Measurements from ENCODE around the gene B4GALT2. TPM values are rescaled to one million over a fixed set of nuclear protein-coding genes. Genes with fewer than 3 reads are reported as not detected.

Gene B4GALT2
- total RNA-seq, 4 donors from 2014 or later = 45.3 to 94.5 (median 77.5) TPM

- no peaks in the 10 kb centered on the region for H3K27me3 ChIP-seq
- H3K27ac ChIP-seq (replicated peaks in 1 of 4) = no peak overlapping the region
- H3K9me3 ChIP-seq = no peaks in the 10 kb centered on the region
- intact Hi-C loops (cut with DNase I) = no loop called here
- no peak for TF ChIP-seq EP300 (IDR thresholded peaks at IDR 0.05)
- H3K4me3 ChIP-seq = no peak overlapping the region
- H3K36me3 ChIP-seq = peaks cover 0 to 53% (median 15%) of the 10 kb centered on the region in 4 donors
- WGBS = 77% methylated on average over 5 of the region's 14 CpGs
- DNase-seq (ENCODE audit: extremely low spot score) = no peak
- peaks cover 3 to 10% (median 7%) of the 10 kb centered on the region in 4 donors for H3K4me1 ChIP-seq
These were observed 45.3 kb downstream of the B4GALT2 start for GRCh38 chr1:44024031-44024902.

- Histone ChIP-seq H3K9me3 (no peaks in the 10 kb centered on the region), H3K4me1 (peaks cover 6 to 16% (median 11%) of the 10 kb centered on the region in 4 donors), H3K27ac (replicated peaks in 1 of 4) (no peak overlapping the region), H3K27me3 (no peaks in the 10 kb centered on the region), H3K4me3 (no peak overlapping the region), H3K36me3 (peaks cover 0 to 45% (median 12%) of the 10 kb centered on the region in 4 donors)
- intact Hi-C loops (cut with DNase I) = no loop called here
- no peak for DNase-seq (ENCODE audit: extremely low spot score)
- TF ChIP-seq POLR2A (IDR thresholded peaks at IDR 0.05; ENCODE audit: low read depth) = no peak
- no peak for TF ChIP-seq POLR2AphosphoS5 (IDR thresholded peaks at IDR 0.05)
- TF ChIP-seq CTCF (IDR thresholded peaks at IDR 0.05) = no peak
- no peak for TF ChIP-seq EP300 (IDR thresholded peaks at IDR 0.05)
- 81% methylated on average over 13 of the region's 13 CpGs for WGBS
These were observed 46.0 kb downstream of the B4GALT2 start for GRCh38 chr1:44024903-44025525.

GRCh38 chr1:44025816-44026215 is 46.8 kb downstream of the B4GALT2 start:
- Histone ChIP-seq H3K27me3 (no peaks in the 10 kb centered on the region), H3K27ac (replicated peaks in 1 of 4) (no peak overlapping the region), H3K4me1 (peaks cover 6 to 21% (median 13%) of the 10 kb centered on the region in 4 donors), H3K36me3 (peaks cover 0 to 37% (median 9%) of the 10 kb centered on the region in 4 donors), H3K9me3 (no peaks in the 10 kb centered on the region), H3K4me3 (no peak overlapping the region)
- intact Hi-C loops (cut with DNase I) = no loop called here
- no peak for DNase-seq (ENCODE audit: extremely low spot score)
- WGBS = 71% methylated on average over 3 of the region's 3 CpGs
- TF ChIP-seq EP300 (IDR thresholded peaks at IDR 0.05) = no peak
- no peak for TF ChIP-seq POLR2AphosphoS5 (IDR thresholded peaks at IDR 0.05)
- TF ChIP-seq CTCF (IDR thresholded peaks at IDR 0.05) = no peak
- no peak for TF ChIP-seq POLR2A (IDR thresholded peaks at IDR 0.05; ENCODE audit: low read depth)

GRCh38 chr1:44027320-44027719 is 48.3 kb downstream of the B4GALT2 start:
- 93% methylated on average over 3 of the region's 3 CpGs for WGBS

More at GRCh38 chr1:44027320-44027719, 48.3 kb downstream of the B4GALT2 start:
- H3K27me3 ChIP-seq = no peaks in the 10 kb centered on the region
- no peak overlapping the region for H3K4me3 ChIP-seq
- no peaks in the 10 kb centered on the region for H3K9me3 ChIP-seq
- TF ChIP-seq POLR2A (IDR thresholded peaks at IDR 0.05; ENCODE audit: low read depth) (no peak), CTCF (IDR thresholded peaks at IDR 0.05) (no peak), EP300 (IDR thresholded peaks at IDR 0.05) (no peak), POLR2AphosphoS5 (IDR thresholded peaks at IDR 0.05) (no peak)
- intact Hi-C loops (cut with DNase I) = no loop called here
- H3K27ac ChIP-seq (replicated peaks in 1 of 4) = no peak overlapping the region
- peaks cover 0 to 22% (median 4%) of the 10 kb centered on the region in 4 donors for H3K36me3 ChIP-seq
- H3K4me1 ChIP-seq = peaks cover 6 to 36% (median 28%) of the 10 kb centered on the region in 4 donors
- DNase-seq (ENCODE audit: extremely low spot score) = no peak
